ENCODE data around the gene ASPG. TPM values are rescaled to one million over a fixed set of nuclear protein-coding genes. Genes with fewer than 3 reads are reported as not detected.

The ASPG gene
- total RNA-seq, 2 donors from 2014 or later = 1.3 to 3.2 TPM

- DNase-seq (ENCODE audit: low spot score) = peak; percentile 78
- intact Hi-C loops (cut with DNase I) = no loop called here
These were observed 15.7 kb downstream of the ASPG start for GRCh38 chr14:104101086-104101621.

- peak; percentile 56 for DNase-seq (ENCODE audit: low spot score)
- intact Hi-C loops (cut with DNase I) = no loop called here
These were observed 16.3 kb downstream of the ASPG start for GRCh38 chr14:104101651-104102281.

- DNase-seq (ENCODE audit: low spot score) = peak; percentile 44
- intact Hi-C loops (cut with DNase I) = no loop called here
These were observed 16.9 kb downstream of the ASPG start for GRCh38 chr14:104102282-104102914.

GRCh38 chr14:104103061-104103445, 17.6 kb downstream of the ASPG start:
- peak; percentile 68 for DNase-seq (ENCODE audit: low spot score)
- intact Hi-C loops (cut with DNase I) = no loop called here

GRCh38 chr14:104103446-104104075, 18.1 kb downstream of the ASPG start:
- DNase-seq (ENCODE audit: low spot score) = peak; percentile 66
- intact Hi-C loops (cut with DNase I) = no loop called here

- peak; percentile 72 for DNase-seq (ENCODE audit: low spot score)
- intact Hi-C loops (cut with DNase I) = no loop called here
These were observed 18.8 kb downstream of the ASPG start for GRCh38 chr14:104104076-104104901.

GRCh38 chr14:104105071-104105821, 19.7 kb downstream of the ASPG start:
- DNase-seq (ENCODE audit: low spot score) = peak; percentile 78
- intact Hi-C loops (cut with DNase I) = no loop called here

- intact Hi-C loops (cut with DNase I) = no loop called here
- no peak for DNase-seq (ENCODE audit: low spot score)
These were observed 20.4 kb downstream of the ASPG start for GRCh38 chr14:104105822-104106470.

- intact Hi-C loops (cut with DNase I) = no loop called here
These were observed 21.0 kb downstream of the ASPG start for GRCh38 chr14:104106471-104106991.

GRCh38 chr14:104107101-104107581, 21.6 kb downstream of the ASPG start:
- peak; percentile 66 for DNase-seq (ENCODE audit: low spot score)
- intact Hi-C loops (cut with DNase I) = no loop called here

More at GRCh38 chr14:104106471-104106991, 21.0 kb downstream of the ASPG start:
- peak; percentile 82 for DNase-seq (ENCODE audit: low spot score)

- peak; percentile 67 for DNase-seq (ENCODE audit: low spot score)
- intact Hi-C loops (cut with DNase I) = no loop called here
These were observed 22.4 kb downstream of the ASPG start for GRCh38 chr14:104107611-104108569.

GRCh38 chr14:104108570-104109541, 23.4 kb downstream of the ASPG start:
- intact Hi-C loops (cut with DNase I) = no loop called here
- peak; percentile 81 for DNase-seq (ENCODE audit: low spot score)

- intact Hi-C loops (cut with DNase I) = loop anchor here in 1 of 2 donors (5.0 kb wide), 1 partner anchor 157 kb away; no protein-coding TSS in a partner anchor
- DNase-seq (ENCODE audit: low spot score) = peak; percentile 76
These were observed 24.3 kb downstream of the ASPG start for GRCh38 chr14:104109731-104110361.

- peak; percentile 57 for DNase-seq (ENCODE audit: low spot score)
- intact Hi-C loops (cut with DNase I) = loop anchor here in 1 of 2 donors (5.0 kb wide), 1 partner anchor 157 kb away; no protein-coding TSS in a partner anchor
These were observed 25.1 kb downstream of the ASPG start for GRCh38 chr14:104110491-104111209.
